Measurements from ENCODE around the gene MAPK14. TPM values are rescaled to one million over a fixed set of nuclear protein-coding genes. Genes with fewer than 3 reads are reported as not detected.

MAPK14 gene
- total RNA-seq, 2 experiments from 2014 or later, result 39.1 to 44.0 TPM

GRCh38 chr6:36034441-36034840, 6.8 kb downstream of the MAPK14 start:
- Mint-ChIP-seq H3K27me3 (no peaks in the 10 kb centered on the region), H3K36me3 (ENCODE audit: low read depth) (peaks cover 12% of the 10 kb centered on the region), H3K4me1 (peaks cover 73% of the 10 kb centered on the region), H3K9me3 (ENCODE audit: low read depth) (no peaks in the 10 kb centered on the region), H3K4me3 (no peak overlapping the region), H3K27ac (no peak overlapping the region)
- no peak for ATAC-seq
- no peak for DNase-seq
- POLR2A ChIA-PET, result interaction anchor here (0.6 to 1.2 kb wide), 4 partner anchors 36 to 86 kb away, joined by 3 to 9 read pairs (median 3); no protein-coding TSS in a partner anchor
- intact Hi-C loops (cut with DNase I, micrococcal nuclease), result no loop called here
- CTCF ChIA-PET, result interaction anchor here (1.0 to 1.8 kb wide), 2 partner anchors 48 to 62 kb away, joined by 3 to 4 read pairs; no protein-coding TSS in a partner anchor

- no peaks in the 10 kb centered on the region for H3K27me3 Mint-ChIP-seq
- no peaks in the 10 kb centered on the region for H3K9me3 Mint-ChIP-seq (ENCODE audit: low read depth)
- CTCF ChIA-PET, result interaction anchor here (1.0 to 1.8 kb wide), 4 partner anchors 10 to 60 kb away, joined by 3 to 5 read pairs (median 4); no protein-coding TSS in a partner anchor
- ATAC-seq (peak; percentile 33), DNase-seq (no peak)
- POLR2A ChIA-PET, result interaction anchor here (0.6 to 1.0 kb wide), 2 partner anchors 9 to 117 kb away, joined by 4 to 8 read pairs; no protein-coding TSS in a partner anchor
- intact Hi-C loops (cut with DNase I, micrococcal nuclease), result no loop called here
- H3K27ac Mint-ChIP-seq, result no peak overlapping the region
- H3K36me3 Mint-ChIP-seq (ENCODE audit: low read depth), result peaks cover 12% of the 10 kb centered on the region
- H3K4me1 Mint-ChIP-seq, result peaks cover 75% of the 10 kb centered on the region
- no peak overlapping the region for H3K4me3 Mint-ChIP-seq
Measured at GRCh38 chr6:36035225-36035624, 7.6 kb downstream of the MAPK14 start.

GRCh38 chr6:36038120-36038876, 10.7 kb downstream of the MAPK14 start:
- Mint-ChIP-seq H3K27me3 (no peaks in the 10 kb centered on the region), H3K4me3 (no peak overlapping the region), H3K27ac (no peak overlapping the region), H3K9me3 (ENCODE audit: low read depth) (no peaks in the 10 kb centered on the region), H3K36me3 (ENCODE audit: low read depth) (peaks cover 7% of the 10 kb centered on the region), H3K4me1 (peaks cover 72% of the 10 kb centered on the region)
- ChIA-PET POLR2A (no interaction called here), CTCF (interaction anchor here (0.6 to 1.7 kb wide), 9 partner anchors 8 to 86 kb away, joined by 3 to 10 read pairs (median 4); partner anchors contain the start of gene MAPK14)
- no peak for ATAC-seq
- intact Hi-C loops (cut with DNase I, micrococcal nuclease), result no loop called here
- no peak for DNase-seq

- ChIA-PET CTCF (interaction anchor here (0.9 to 1.7 kb wide), 5 partner anchors 8 to 85 kb away, joined by 3 to 10 read pairs (median 6); no protein-coding TSS in a partner anchor), POLR2A (no interaction called here)
- no peaks in the 10 kb centered on the region for H3K27me3 Mint-ChIP-seq
- ATAC-seq (no peak), DNase-seq (no peak)
- no peaks in the 10 kb centered on the region for H3K9me3 Mint-ChIP-seq (ENCODE audit: low read depth)
- peaks cover 67% of the 10 kb centered on the region for H3K4me1 Mint-ChIP-seq
- no peak overlapping the region for H3K4me3 Mint-ChIP-seq
- no peak overlapping the region for H3K27ac Mint-ChIP-seq
- peaks cover 9% of the 10 kb centered on the region for H3K36me3 Mint-ChIP-seq (ENCODE audit: low read depth)
- intact Hi-C loops (cut with DNase I, micrococcal nuclease), result no loop called here
Measured at GRCh38 chr6:36039112-36039511, 11.5 kb downstream of the MAPK14 start.

GRCh38 chr6:36040958-36041357, 13.3 kb downstream of the MAPK14 start:
- POLR2A ChIA-PET, result no interaction called here
- CTCF ChIA-PET, result no interaction called here
- no peaks in the 10 kb centered on the region for H3K27me3 Mint-ChIP-seq
- no peaks in the 10 kb centered on the region for H3K9me3 Mint-ChIP-seq (ENCODE audit: low read depth)
- no peak for DNase-seq
- H3K27ac Mint-ChIP-seq, result no peak overlapping the region
- H3K4me1 Mint-ChIP-seq, result peaks cover 58% of the 10 kb centered on the region
- intact Hi-C loops (cut with DNase I, micrococcal nuclease), result no loop called here
- no peak for ATAC-seq
- H3K4me3 Mint-ChIP-seq, result no peak overlapping the region
- H3K36me3 Mint-ChIP-seq (ENCODE audit: low read depth), result peaks cover 10% of the 10 kb centered on the region

- intact Hi-C loops (cut with DNase I, micrococcal nuclease), result no loop called here
- ATAC-seq (no peak), DNase-seq (no peak)
- CTCF ChIA-PET, result interaction anchor here (0.5 to 2.0 kb wide), 7 partner anchors 9 to 606 kb away, joined by 3 to 6 read pairs (median 3); partner anchors contain the start of gene MAPK14
- Mint-ChIP-seq H3K9me3 (ENCODE audit: low read depth) (no peaks in the 10 kb centered on the region), H3K4me3 (no peak overlapping the region), H3K27me3 (no peaks in the 10 kb centered on the region), H3K4me1 (peaks cover 56% of the 10 kb centered on the region), H3K27ac (no peak overlapping the region), H3K36me3 (ENCODE audit: low read depth) (peaks cover 9% of the 10 kb centered on the region)
- POLR2A ChIA-PET, result interaction anchor here (0.5 to 0.6 kb wide), 2 partner anchors 37 to 1579 kb away, joined by 5 to 7 read pairs; no protein-coding TSS in a partner anchor
Measured at GRCh38 chr6:36042618-36043260, 15.1 kb downstream of the MAPK14 start.

GRCh38 chr6:36049582-36049981, 22.0 kb downstream of the MAPK14 start:
- no peak for DNase-seq
- CTCF ChIA-PET, result interaction anchor here (1.4 kb wide), 1 partner anchor 12 kb away, joined by 4 read pairs; no protein-coding TSS in a partner anchor
- Mint-ChIP-seq H3K4me3 (no peak overlapping the region), H3K36me3 (ENCODE audit: low read depth) (peaks cover 6% of the 10 kb centered on the region), H3K9me3 (ENCODE audit: low read depth) (no peaks in the 10 kb centered on the region), H3K4me1 (peaks cover 7% of the 10 kb centered on the region), H3K27ac (no peak overlapping the region), H3K27me3 (no peaks in the 10 kb centered on the region)
- POLR2A ChIA-PET, result interaction anchor here (0.6 to 0.7 kb wide), 2 partner anchors 116 to 697 kb away, joined by 3 to 4 read pairs; no protein-coding TSS in a partner anchor
- intact Hi-C loops (cut with DNase I, micrococcal nuclease), result no loop called here
- ATAC-seq, result no peak

GRCh38 chr6:36050305-36050704, 22.7 kb downstream of the MAPK14 start:
- no peak overlapping the region for H3K4me3 Mint-ChIP-seq
- intact Hi-C loops (cut with DNase I, micrococcal nuclease), result no loop called here

GRCh38 chr6:36050947-36051710, 23.5 kb downstream of the MAPK14 start:
- no peaks in the 10 kb centered on the region for H3K27me3 Mint-ChIP-seq
- no peaks in the 10 kb centered on the region for H3K9me3 Mint-ChIP-seq (ENCODE audit: low read depth)
- peaks cover 17% of the 10 kb centered on the region for H3K4me1 Mint-ChIP-seq
- POLR2A ChIA-PET, result no interaction called here
- no peak overlapping the region for H3K27ac Mint-ChIP-seq
- peaks cover 16% of the 10 kb centered on the region for H3K36me3 Mint-ChIP-seq (ENCODE audit: low read depth)
- DNase-seq (no peak), ATAC-seq (no peak)
- intact Hi-C loops (cut with DNase I, micrococcal nuclease), result no loop called here
- no peak overlapping the region for H3K4me3 Mint-ChIP-seq
- CTCF ChIA-PET, result interaction anchor here (0.8 to 1.5 kb wide), 2 partner anchors 16 to 44 kb away, joined by 3 to 8 read pairs; no protein-coding TSS in a partner anchor

More at GRCh38 chr6:36050305-36050704, 22.7 kb downstream of the MAPK14 start:
- no peak for DNase-seq
- H3K9me3 Mint-ChIP-seq (ENCODE audit: low read depth), result no peaks in the 10 kb centered on the region
- ChIA-PET POLR2A (no interaction called here), CTCF (interaction anchor here (1.4 kb wide), 1 partner anchor 12 kb away, joined by 4 read pairs; no protein-coding TSS in a partner anchor)
- no peaks in the 10 kb centered on the region for H3K27me3 Mint-ChIP-seq
- no peak for ATAC-seq
- H3K36me3 Mint-ChIP-seq (ENCODE audit: low read depth), result peaks cover 13% of the 10 kb centered on the region
- H3K4me1 Mint-ChIP-seq, result peaks cover 13% of the 10 kb centered on the region
- H3K27ac Mint-ChIP-seq, result no peak overlapping the region

- Mint-ChIP-seq H3K4me1 (peaks cover 16% of the 10 kb centered on the region), H3K9me3 (ENCODE audit: low read depth) (no peaks in the 10 kb centered on the region), H3K27ac (no peak overlapping the region), H3K4me3 (no peak overlapping the region), H3K27me3 (no peaks in the 10 kb centered on the region), H3K36me3 (ENCODE audit: low read depth) (peaks cover 16% of the 10 kb centered on the region)
- ChIA-PET CTCF (interaction anchor here (0.8 to 1.5 kb wide), 5 partner anchors 9 to 275 kb away, joined by 3 to 8 read pairs (median 3); no protein-coding TSS in a partner anchor), POLR2A (no interaction called here)
- DNase-seq, result no peak
- no peak for ATAC-seq
- intact Hi-C loops (cut with DNase I, micrococcal nuclease), result no loop called here
Measured at GRCh38 chr6:36052097-36052496, 24.5 kb downstream of the MAPK14 start.

GRCh38 chr6:36053878-36054277, 26.3 kb downstream of the MAPK14 start:
- Mint-ChIP-seq H3K9me3 (ENCODE audit: low read depth) (no peaks in the 10 kb centered on the region), H3K4me3 (no peak overlapping the region), H3K27me3 (no peaks in the 10 kb centered on the region), H3K27ac (no peak overlapping the region), H3K36me3 (ENCODE audit: low read depth) (peaks cover 16% of the 10 kb centered on the region), H3K4me1 (peaks cover 14% of the 10 kb centered on the region)
- no peak for DNase-seq
- ChIA-PET CTCF (interaction anchor here (1.1 kb wide), 1 partner anchor 41 kb away, joined by 4 read pairs; no protein-coding TSS in a partner anchor), POLR2A (no interaction called here)
- ATAC-seq, result no peak
- intact Hi-C loops (cut with DNase I, micrococcal nuclease), result no loop called here

All from activated CD4-positive, alpha-beta T cell treated with anti-CD3 and anti-CD28 coated beads for 36 hours (primary cell).